IMR-90 (cell line): ENCODE data around the gene CA11. TPM values are rescaled to one million over a fixed set of nuclear protein-coding genes. Genes with fewer than 3 reads are reported as not detected.

Source experiments
- ATAC-seq: fragments of 200-7000 bp; cut with Tn5 transposase; 2 replicates; pipeline ENCODE4 v1.9.1; 2020; ENCODE audit warnings: low read depth, mild to moderate bottlenecking, moderate library complexity
- BruUV-seq: library from RNA; stranded (reverse); fragments of 400-500 nt; replicated peaks from 2 replicates; lab custom pipeline; 2021; lab: Mats Ljungman, UMichigan
- CTCF ChIA-PET: fragments of 300-600 bp; formaldehyde crosslinking; extraction: SDS; loops from one replicate; lab custom pipeline; 2021; ENCODE audit warnings: antibody characterized with exemption; lab: Yijun Ruan, JAX
- POLR2A ChIA-PET: fragments of 300-600 bp; sonication (Branson Sonifier 250); formaldehyde crosslinking; loops from one replicate; lab custom pipeline; 2022; ENCODE audit warnings: antibody characterized with exemption; ENCODE audit not compliant: unreplicated experiment; lab: Charles Lee
- DNase-seq: peaks from one replicate; pipeline ENCODE4 v3.0.0; 2013
- H2AFZ ChIP-seq: replicated peaks from 2 replicates; pipeline ENCODE3; 2013; ENCODE audit warnings: low read length, mild to moderate bottlenecking; ENCODE audit not compliant: poor library complexity
- H2AK5ac ChIP-seq: 2 replicates; pipeline ENCODE4 v1.6.1; 2013; ENCODE audit warnings: low read depth, low read length, inconsistent platforms
- H2AK9ac ChIP-seq: replicated peaks from 2 replicates; pipeline ENCODE3; 2013; ENCODE audit warnings: mild to moderate bottlenecking, low read depth, low read length, moderate library complexity; ENCODE audit not compliant: poor library complexity
- H2BK120ac ChIP-seq: 2 replicates; pipeline ENCODE4 v1.6.1; 2013; ENCODE audit warnings: low read depth, low read length, inconsistent platforms
- H2BK15ac ChIP-seq: 3 replicates; pipeline ENCODE4 v1.6.1; 2013; ENCODE audit warnings: low read depth, low read length, inconsistent platforms
- H2BK20ac ChIP-seq: 2 replicates; pipeline ENCODE4 v1.6.1; 2013; ENCODE audit warnings: low read depth, mild to moderate bottlenecking, inconsistent platforms, low read length, moderate library complexity
- H2BK5ac ChIP-seq: 2 replicates; pipeline ENCODE4 v1.6.1; 2013; ENCODE audit warnings: mild to moderate bottlenecking, low read depth, low read length, inconsistent platforms; ENCODE audit not compliant: poor library complexity, severe bottlenecking
- H3K14ac ChIP-seq: replicated peaks from 2 replicates; pipeline ENCODE4 v1.6.1; 2013; ENCODE audit warnings: low read depth, low read length, inconsistent platforms
- H3K18ac ChIP-seq: 2 replicates; pipeline ENCODE4 v1.6.1; 2013; ENCODE audit warnings: low read depth, low read length, control low read depth
- H3K23ac ChIP-seq: 2 replicates; pipeline ENCODE4 v1.6.1; 2013; ENCODE audit warnings: low read depth, low read length, inconsistent platforms
- H3K27ac ChIP-seq: 2 replicates; pipeline ENCODE4 v1.5.1; 2013; ENCODE audit warnings: mild to moderate bottlenecking, control low read depth, low read length; ENCODE audit not compliant: insufficient read depth
- H3K27me3 ChIP-seq: 2 replicates; pipeline ENCODE4 v1.6.1; 2013; ENCODE audit warnings: low read length; ENCODE audit not compliant: control insufficient read depth, insufficient read depth
- H3K36me3 ChIP-seq: 2 replicates; pipeline ENCODE4 v1.6.1; 2013; ENCODE audit warnings: low read length, mixed read lengths; ENCODE audit not compliant: control insufficient read depth, insufficient read depth
- H3K4ac ChIP-seq: 2 replicates; pipeline ENCODE4 v1.6.1; 2013; ENCODE audit warnings: low read depth, low read length, inconsistent platforms
- H3K4me1 ChIP-seq: 2 replicates; pipeline ENCODE4 v1.6.1; 2013; ENCODE audit warnings: low read length, mixed read lengths; ENCODE audit not compliant: control insufficient read depth, insufficient read depth
- H3K4me2 ChIP-seq: 2 replicates; pipeline ENCODE4 v1.6.1; 2013; ENCODE audit warnings: low read depth, mild to moderate bottlenecking, control low read depth, low read length, moderate library complexity
- H3K4me3 ChIP-seq: 2 replicates; pipeline ENCODE4 v1.5.1; 2013; ENCODE audit warnings: low read depth, mild to moderate bottlenecking, control low read depth, low read length, moderate library complexity; ENCODE audit not compliant: insufficient read depth
- H3K56ac ChIP-seq: 2 replicates; pipeline ENCODE4 v1.6.1; 2013; ENCODE audit warnings: low read length, inconsistent platforms; ENCODE audit not compliant: insufficient read depth; ENCODE audit errors: extremely low read depth
- H3K79me1 ChIP-seq, 2 experiments: 2 replicates each; pipeline ENCODE4 v1.6.1; 2013; ENCODE audit warnings: low read length in 2 of 2, inconsistent platforms in 1 of 2, low read depth in 1 of 2
- H3K9ac ChIP-seq: 2 replicates; pipeline ENCODE4 v1.6.1; 2013; ENCODE audit warnings: low read depth, low read length, control low read depth
- H3K9me1 ChIP-seq: 2 replicates; pipeline ENCODE4 v1.6.1; 2013; ENCODE audit warnings: low read length, inconsistent platforms; ENCODE audit not compliant: insufficient read depth
- H3K9me3 ChIP-seq: 2 replicates; pipeline ENCODE4 v1.6.1; 2013; ENCODE audit warnings: low read length; ENCODE audit not compliant: control insufficient read depth, insufficient read depth
- H4K20me1 ChIP-seq: 2 replicates; pipeline ENCODE4 v1.6.1; 2013; ENCODE audit warnings: low read length, inconsistent platforms; ENCODE audit not compliant: insufficient read depth
- H4K5ac ChIP-seq: 2 replicates; pipeline ENCODE4 v1.6.1; 2013; ENCODE audit warnings: mild to moderate bottlenecking, low read depth, low read length, control low read depth
- H4K8ac ChIP-seq, 2 experiments: 2 replicates each; pipeline ENCODE4 v1.6.1; 2013; ENCODE audit warnings: low read depth in 2 of 2, low read length in 2 of 2, control low read depth in 1 of 2, inconsistent platforms in 1 of 2
- H4K91ac ChIP-seq: 2 replicates; pipeline ENCODE4 v1.6.1; 2013; ENCODE audit warnings: low read depth, low read length, inconsistent platforms; ENCODE audit not compliant: insufficient read depth
- CEBPB ChIP-seq: IDR thresholded peaks from 2 replicates; pipeline ENCODE4 v1.6.1; 2012; ENCODE audit warnings: low read depth, low read length, improper control_type of control experiment
- FOS ChIP-seq: fragments of 150-350 bp; IDR thresholded peaks from 2 replicates; pipeline ENCODE4 v1.6.1; 2016; ENCODE audit warnings: low read depth, low read length
- MXI1 ChIP-seq: IDR thresholded peaks from 2 replicates; pipeline ENCODE4 v1.6.1; 2012; ENCODE audit warnings: low read depth, mild to moderate bottlenecking, low read length, moderate library complexity, borderline replicate concordance
- NFE2L2 ChIP-seq: fragments of 150-350 bp; IDR thresholded peaks from 2 replicates; pipeline ENCODE4 v1.6.1; 2016; ENCODE audit warnings: low read depth, mild to moderate bottlenecking, low read length
- POLR2A ChIP-seq: IDR thresholded peaks from 2 replicates; pipeline ENCODE4 v1.6.1; 2012; ENCODE audit warnings: mild to moderate bottlenecking, low read depth, low read length
- RAD21 ChIP-seq: IDR thresholded peaks from 2 replicates; pipeline ENCODE4 v1.6.1; 2012; ENCODE audit warnings: low read length, improper control_type of control experiment
- RCOR1 ChIP-seq: IDR thresholded peaks from 2 replicates; pipeline ENCODE4 v1.6.1; 2012; ENCODE audit warnings: mild to moderate bottlenecking, low read length, improper control_type of control experiment; ENCODE audit not compliant: insufficient replicate concordance
- RFX5 ChIP-seq: IDR thresholded peaks from 2 replicates; pipeline ENCODE4 v1.8.0; 2012; ENCODE audit warnings: low read depth, mild to moderate bottlenecking, low read length, moderate library complexity
- SMC3 ChIP-seq: fragments of 150-350 bp; IDR thresholded peaks from 2 replicates; pipeline ENCODE4 v1.6.1; 2016; ENCODE audit warnings: low read depth, mild to moderate bottlenecking, antibody characterized with exemption, low read length, moderate library complexity
- WGBS, 2 experiments: methylation state at CpG; one replicate each; pipeline versions ENCODE4 v1.1.5 to v1.1.7; 2013; ENCODE audit warnings: missing lambda C conversion rate in 2 of 2; ENCODE audit not compliant: insufficient read length in 1 of 2; ENCODE audit errors: extremely low coverage in 2 of 2; 5-methylcytosine and 5-hydroxymethylcytosine counted together
- dilution Hi-C: fragments of 300-500 bp; cut with HindIII; formaldehyde crosslinking; loops from one replicate; pipeline ENCODE4 v1.14.3; 2018; ENCODE audit warnings: low sequenced_read_pairs; ENCODE audit not compliant: unreplicated experiment
- in situ Hi-C: fragments of 300-500 bp; cut with MboI; formaldehyde crosslinking; loops from 3 replicates; pipeline ENCODE4 v1.14.3; 2019; ENCODE audit warnings: low sequenced_read_pairs, inconsistent platforms, mixed read lengths
- intact Hi-C: fragments of 100-400 bp; cut with micrococcal nuclease; formaldehyde crosslinking; loops from 2 replicates; pipeline ENCODE4 v1.10.0; 2022
- polyA plus RNA-seq, 3 experiments: library from polyadenylated mRNA; depleted of rRNA; stranded (reverse); fragments of >200 nt; gene quantifications; 2 replicates each; pipeline ENCODE4 v1.2.3, GENCODE V29; 2012; ENCODE audit warnings: low replicate concordance in 1 of 3
- total RNA-seq: library from RNA; depleted of rRNA; stranded (reverse); fragments of >200 nt; gene quantifications from 2 replicates; pipeline ENCODE4 v1.2.3, GENCODE V29; 2012
- TF ChIP-seq, protein P1 (sequence below): fragments of 150-350 bp; IDR thresholded peaks from 2 replicates; pipeline ENCODE4 v1.6.1; 2017; ENCODE audit warnings: mild to moderate bottlenecking, antibody characterized with exemption, low read length, low read depth
- TF ChIP-seq, protein P2 (sequence below): conservative IDR thresholded peaks from 2 replicates; pipeline ENCODE4 v1.5.1; 2012; ENCODE audit warnings: mild to moderate bottlenecking, low read depth, low read length, improper control_type of control experiment
- TF ChIP-seq, protein P3 (sequence below): fragments of 150-350 bp; IDR thresholded peaks from 2 replicates; pipeline ENCODE4 v1.6.1; 2016; ENCODE audit warnings: low read depth, mild to moderate bottlenecking, low read length, moderate library complexity, borderline replicate concordance

CA11 gene
- total and polyA plus RNA-seq, 2 of the 4 experiments (the other 2 are of a cell fraction) = 1.3 to 2.9 TPM

DNA sequence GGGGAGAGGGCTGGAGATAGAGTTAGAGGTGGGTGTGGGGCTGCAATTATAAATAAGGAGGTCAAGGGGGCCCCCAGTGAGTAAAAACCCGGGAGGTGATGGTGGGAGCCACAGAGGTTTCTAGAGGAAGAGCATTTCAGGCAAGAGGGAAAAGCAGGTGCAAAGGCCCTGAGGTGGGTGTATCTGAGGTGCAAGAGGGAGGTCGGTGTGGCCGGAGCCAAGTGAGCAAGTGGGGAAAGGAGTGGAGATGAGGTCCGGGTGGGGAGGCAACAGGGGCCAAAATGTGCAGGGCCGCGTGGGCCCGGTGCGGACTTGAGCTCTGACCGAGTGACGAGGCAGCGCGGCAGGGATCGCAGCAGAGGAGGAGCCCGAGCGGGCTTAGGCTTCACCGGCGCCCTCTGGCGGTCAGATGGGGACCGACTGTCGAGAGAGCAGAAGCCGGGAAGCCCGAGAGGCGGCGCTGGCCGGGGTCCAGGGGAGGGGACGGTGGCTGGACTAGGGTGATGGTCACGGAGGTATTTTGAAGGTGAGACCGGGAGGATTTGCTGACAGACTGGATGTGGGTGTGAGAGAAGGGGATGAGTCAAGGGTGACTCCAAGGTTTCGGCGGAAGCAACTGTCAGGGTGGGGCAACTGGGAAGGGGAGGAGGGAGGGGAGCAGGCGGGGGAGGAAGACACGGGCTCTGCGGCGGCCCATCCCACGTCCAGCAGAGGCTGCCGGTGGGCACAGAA, 57.2 kb downstream of the CA11 start:
- DNase-seq = peak; percentile 78
- H4K91ac ChIP-seq = 0 out of 2 replicates have a peak overlapping the region, but pooled peaks have one; percentile 31
- H3K9me3 ChIP-seq = no peaks in the 10 kb centered on the region
- in situ Hi-C loops (loop anchor here (5.0 kb wide), 1 partner anchor 322 kb away; no protein-coding TSS in a partner anchor), dilution Hi-C loops (no loop called here), intact Hi-C loops (loop anchor here (2.0 to 10.0 kb wide), 3 partner anchors 20 to 317 kb away; partner anchors contain the start of genes EMP3 and ZNF114)
- no peaks in the 10 kb centered on the region for H3K79me1 ChIP-seq
- WGBS, 2 experiments = 3% methylated on average over 32 of the region's 36 CpGs; no CpG with 5 or more reads in 1 of the 2 experiments
- no peak overlapping the region for H2BK5ac ChIP-seq
- no peaks in the 10 kb centered on the region for H3K36me3 ChIP-seq
- peak overlapping the region; percentile 47 for H3K4me3 ChIP-seq
- no peak overlapping the region; the same call in 1 of the 2 replicates for H3K27ac ChIP-seq
- H4K5ac ChIP-seq = no peak overlapping the region; the same call in 1 of the 2 replicates
- no TSS peak for BruUV-seq
- no peaks in the 10 kb centered on the region for H4K20me1 ChIP-seq
- H3K56ac ChIP-seq = no peak overlapping the region
- H2BK15ac ChIP-seq = no peak overlapping the region; the same call in 2 of the 3 replicates
- H3K14ac ChIP-seq = 0 out of 2 replicates have a peak overlapping the region, but pooled peaks have one; percentile 40
- H2AFZ ChIP-seq = peak overlapping the region; percentile 97
- peak overlapping the region; percentile 67; the same call in 1 of the 2 replicates for H2AK5ac ChIP-seq
- no peaks in the 10 kb centered on the region for H3K9me1 ChIP-seq
- H3K9ac ChIP-seq = peak overlapping the region; percentile 37
- ATAC-seq = peak; percentile 95
- 0 out of 2 replicates have a peak overlapping the region, but pooled peaks have one; percentile 13 for H2BK20ac ChIP-seq
- ChIA-PET POLR2A (interaction anchor here (0.6 kb wide), 1 partner anchor 14 kb away, joined by 6 read pairs; no protein-coding TSS in a partner anchor), CTCF (interaction anchor here (0.6 to 1.5 kb wide), 4 partner anchors 83 to 316 kb away, joined by 3 to 6 read pairs (median 3); no protein-coding TSS in a partner anchor)
- no peaks in the 10 kb centered on the region; the same call in 1 of the 2 replicates for H3K27me3 ChIP-seq
- H3K4me1 ChIP-seq = peaks cover 2% of the 10 kb centered on the region; the same call in 1 of the 2 replicates
- peak overlapping the region; percentile 35 to 91; a peak in 3 of 4 replicates for H4K8ac ChIP-seq
- peak overlapping the region; percentile 68 for H3K4me2 ChIP-seq
- peak overlapping the region; percentile 69; the same call in 1 of the 2 replicates for H2BK120ac ChIP-seq
- peak overlapping the region; percentile 94 for H2AK9ac ChIP-seq
- H3K4ac ChIP-seq = peak overlapping the region; percentile 65
- H3K18ac ChIP-seq = no peak overlapping the region
- no peak overlapping the region for H3K23ac ChIP-seq
- TF ChIP-seq, protein P1, sequence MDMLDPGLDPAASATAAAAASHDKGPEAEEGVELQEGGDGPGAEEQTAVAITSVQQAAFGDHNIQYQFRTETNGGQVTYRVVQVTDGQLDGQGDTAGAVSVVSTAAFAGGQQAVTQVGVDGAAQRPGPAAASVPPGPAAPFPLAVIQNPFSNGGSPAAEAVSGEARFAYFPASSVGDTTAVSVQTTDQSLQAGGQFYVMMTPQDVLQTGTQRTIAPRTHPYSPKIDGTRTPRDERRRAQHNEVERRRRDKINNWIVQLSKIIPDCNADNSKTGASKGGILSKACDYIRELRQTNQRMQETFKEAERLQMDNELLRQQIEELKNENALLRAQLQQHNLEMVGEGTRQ = no peak
- TF ChIP-seq RCOR1 = no peak
- 0 out of 2 replicates have a peak, but pooled peaks have one; percentile 25 for TF ChIP-seq RFX5
- peak; percentile 58 for TF ChIP-seq CEBPB
- TF ChIP-seq SMC3 = peak; percentile 72
- no peak for TF ChIP-seq POLR2A
- 0 out of 2 replicates have a peak, but pooled peaks have one; percentile 38 for TF ChIP-seq MXI1
- TF ChIP-seq, protein P2, sequence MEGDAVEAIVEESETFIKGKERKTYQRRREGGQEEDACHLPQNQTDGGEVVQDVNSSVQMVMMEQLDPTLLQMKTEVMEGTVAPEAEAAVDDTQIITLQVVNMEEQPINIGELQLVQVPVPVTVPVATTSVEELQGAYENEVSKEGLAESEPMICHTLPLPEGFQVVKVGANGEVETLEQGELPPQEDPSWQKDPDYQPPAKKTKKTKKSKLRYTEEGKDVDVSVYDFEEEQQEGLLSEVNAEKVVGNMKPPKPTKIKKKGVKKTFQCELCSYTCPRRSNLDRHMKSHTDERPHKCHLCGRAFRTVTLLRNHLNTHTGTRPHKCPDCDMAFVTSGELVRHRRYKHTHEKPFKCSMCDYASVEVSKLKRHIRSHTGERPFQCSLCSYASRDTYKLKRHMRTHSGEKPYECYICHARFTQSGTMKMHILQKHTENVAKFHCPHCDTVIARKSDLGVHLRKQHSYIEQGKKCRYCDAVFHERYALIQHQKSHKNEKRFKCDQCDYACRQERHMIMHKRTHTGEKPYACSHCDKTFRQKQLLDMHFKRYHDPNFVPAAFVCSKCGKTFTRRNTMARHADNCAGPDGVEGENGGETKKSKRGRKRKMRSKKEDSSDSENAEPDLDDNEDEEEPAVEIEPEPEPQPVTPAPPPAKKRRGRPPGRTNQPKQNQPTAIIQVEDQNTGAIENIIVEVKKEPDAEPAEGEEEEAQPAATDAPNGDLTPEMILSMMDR = peak; percentile 94
- TF ChIP-seq NFE2L2 = no peak
- TF ChIP-seq FOS = no peak
- TF ChIP-seq RAD21 = peak; percentile 66
- TF ChIP-seq, protein P3, sequence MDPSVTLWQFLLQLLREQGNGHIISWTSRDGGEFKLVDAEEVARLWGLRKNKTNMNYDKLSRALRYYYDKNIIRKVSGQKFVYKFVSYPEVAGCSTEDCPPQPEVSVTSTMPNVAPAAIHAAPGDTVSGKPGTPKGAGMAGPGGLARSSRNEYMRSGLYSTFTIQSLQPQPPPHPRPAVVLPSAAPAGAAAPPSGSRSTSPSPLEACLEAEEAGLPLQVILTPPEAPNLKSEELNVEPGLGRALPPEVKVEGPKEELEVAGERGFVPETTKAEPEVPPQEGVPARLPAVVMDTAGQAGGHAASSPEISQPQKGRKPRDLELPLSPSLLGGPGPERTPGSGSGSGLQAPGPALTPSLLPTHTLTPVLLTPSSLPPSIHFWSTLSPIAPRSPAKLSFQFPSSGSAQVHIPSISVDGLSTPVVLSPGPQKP = no peak
